Uterus (tissue), 2 donors: ENCODE measurements around the gene SERPINB10.

Experiments
- POLR2A ChIP-seq, 2 donors: fragments of 450-650 bp; IDR thresholded peaks; one replicate each; pipeline ENCODE4 v1.6.1; 2016; ENCODE audit warnings: antibody characterized with exemption in 2 of 2, mild to moderate bottlenecking in 1 of 2, moderate library complexity in 1 of 2
- TF ChIP-seq, protein P1 (sequence below), 4 experiments: fragments of 200-600 bp in 2 of 4; fragments of 450-650 bp in 2 of 4; sonication (generic) in 2 of 4; IDR thresholded peaks; one replicate each; pipeline ENCODE4 v1.5.1; 2016 to 2019; ENCODE audit warnings: antibody characterized with exemption in 4 of 4, mild to moderate bottlenecking in 2 of 4, moderate library complexity in 1 of 4

GRCh38 chr18:63869851-63870250, 37.9 kb upstream of the SERPINB10 start:
- TF ChIP-seq POLR2A (IDR thresholded peaks at IDR 0.05) = no peak
- TF ChIP-seq, protein P1, sequence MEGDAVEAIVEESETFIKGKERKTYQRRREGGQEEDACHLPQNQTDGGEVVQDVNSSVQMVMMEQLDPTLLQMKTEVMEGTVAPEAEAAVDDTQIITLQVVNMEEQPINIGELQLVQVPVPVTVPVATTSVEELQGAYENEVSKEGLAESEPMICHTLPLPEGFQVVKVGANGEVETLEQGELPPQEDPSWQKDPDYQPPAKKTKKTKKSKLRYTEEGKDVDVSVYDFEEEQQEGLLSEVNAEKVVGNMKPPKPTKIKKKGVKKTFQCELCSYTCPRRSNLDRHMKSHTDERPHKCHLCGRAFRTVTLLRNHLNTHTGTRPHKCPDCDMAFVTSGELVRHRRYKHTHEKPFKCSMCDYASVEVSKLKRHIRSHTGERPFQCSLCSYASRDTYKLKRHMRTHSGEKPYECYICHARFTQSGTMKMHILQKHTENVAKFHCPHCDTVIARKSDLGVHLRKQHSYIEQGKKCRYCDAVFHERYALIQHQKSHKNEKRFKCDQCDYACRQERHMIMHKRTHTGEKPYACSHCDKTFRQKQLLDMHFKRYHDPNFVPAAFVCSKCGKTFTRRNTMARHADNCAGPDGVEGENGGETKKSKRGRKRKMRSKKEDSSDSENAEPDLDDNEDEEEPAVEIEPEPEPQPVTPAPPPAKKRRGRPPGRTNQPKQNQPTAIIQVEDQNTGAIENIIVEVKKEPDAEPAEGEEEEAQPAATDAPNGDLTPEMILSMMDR (IDR thresholded peaks at IDR 0.05) = no peak
